Neural progenitor cell (in vitro differentiated cells): ENCODE measurements around the gene TRAF1.

Experiments
- CTCF ChIP-seq: fragments of 200-600 bp; sonication (generic); IDR thresholded peaks from 2 replicates; pipeline ENCODE4 v1.5.1; 2017; ENCODE audit warnings: antibody characterized with exemption, mild to moderate bottlenecking
- EZH2 ChIP-seq: fragments of 200-600 bp; sonication (generic); IDR thresholded peaks from 2 replicates; pipeline ENCODE4 v1.6.1; 2017; ENCODE audit warnings: antibody characterized with exemption, mild to moderate bottlenecking, moderate library complexity

- TF ChIP-seq CTCF (peak; percentile 55), EZH2 (no peak)
Observed at GRCh38 chr9:120868676-120869359, 57.8 kb downstream of the TRAF1 start.
